Measurements from ENCODE around the gene CFAP47.

Gene CFAP47

DNA sequence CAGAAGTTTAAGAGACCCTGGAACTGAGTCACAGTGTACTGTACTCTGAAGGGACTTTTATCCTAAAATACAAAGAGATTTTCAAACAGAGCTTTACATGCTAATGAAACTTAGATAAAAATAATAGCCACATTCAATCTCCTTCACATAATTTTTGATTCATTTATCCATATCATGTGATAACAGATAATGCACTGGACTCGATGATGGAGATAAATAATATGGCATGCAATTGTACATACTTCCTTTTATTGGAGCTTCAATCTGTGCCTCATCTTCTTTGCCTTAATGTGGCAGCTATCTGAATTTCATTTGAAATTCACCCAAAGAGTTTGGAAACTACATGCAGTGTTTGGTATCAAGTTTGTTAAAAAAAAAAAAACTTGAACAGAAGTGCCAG lies 390.6 kb downstream of the CFAP47 start:
- H3K9me2 ChIP-seq (replicated peaks; ENCODE audit: low read depth, low read length) = no peaks in the 10 kb centered on the region
- H3K9me3 ChIP-seq (ENCODE audit: insufficient read depth, low read depth, low read length) = no peaks in the 10 kb centered on the region
- no peaks in the 10 kb centered on the region for H3K36me3 ChIP-seq (ENCODE audit: insufficient read depth, low read length)
- H4K20me1 ChIP-seq (ENCODE audit: insufficient read depth, low read length, poor library complexity, severe bottlenecking) = no peaks in the 10 kb centered on the region
- H3K9ac ChIP-seq (ENCODE audit: low read depth, low read length, poor library complexity, severe bottlenecking) = no peak overlapping the region
- H3K4me2 ChIP-seq (ENCODE audit: low read depth, low read length, poor library complexity, severe bottlenecking) = no peak overlapping the region
- no peak for TF ChIP-seq EZH2phosphoT487 (IDR thresholded peaks at IDR 0.05; ENCODE audit: borderline replicate concordance)
- TF ChIP-seq, protein P1, sequence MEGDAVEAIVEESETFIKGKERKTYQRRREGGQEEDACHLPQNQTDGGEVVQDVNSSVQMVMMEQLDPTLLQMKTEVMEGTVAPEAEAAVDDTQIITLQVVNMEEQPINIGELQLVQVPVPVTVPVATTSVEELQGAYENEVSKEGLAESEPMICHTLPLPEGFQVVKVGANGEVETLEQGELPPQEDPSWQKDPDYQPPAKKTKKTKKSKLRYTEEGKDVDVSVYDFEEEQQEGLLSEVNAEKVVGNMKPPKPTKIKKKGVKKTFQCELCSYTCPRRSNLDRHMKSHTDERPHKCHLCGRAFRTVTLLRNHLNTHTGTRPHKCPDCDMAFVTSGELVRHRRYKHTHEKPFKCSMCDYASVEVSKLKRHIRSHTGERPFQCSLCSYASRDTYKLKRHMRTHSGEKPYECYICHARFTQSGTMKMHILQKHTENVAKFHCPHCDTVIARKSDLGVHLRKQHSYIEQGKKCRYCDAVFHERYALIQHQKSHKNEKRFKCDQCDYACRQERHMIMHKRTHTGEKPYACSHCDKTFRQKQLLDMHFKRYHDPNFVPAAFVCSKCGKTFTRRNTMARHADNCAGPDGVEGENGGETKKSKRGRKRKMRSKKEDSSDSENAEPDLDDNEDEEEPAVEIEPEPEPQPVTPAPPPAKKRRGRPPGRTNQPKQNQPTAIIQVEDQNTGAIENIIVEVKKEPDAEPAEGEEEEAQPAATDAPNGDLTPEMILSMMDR (conservative IDR thresholded peaks at IDR 0.05; ENCODE audit: low read length) = no peak
- H3F3A ChIP-seq (ENCODE audit: low read depth) = no peaks in the 10 kb centered on the region
- no peaks in the 10 kb centered on the region for H3K27me3 ChIP-seq (ENCODE audit: insufficient read depth, low read length, poor library complexity, severe bottlenecking)
- no peaks in the 10 kb centered on the region for H3K79me2 ChIP-seq (ENCODE audit: insufficient read depth, low read length)
- H3K4me3 ChIP-seq (ENCODE audit: low read length, poor library complexity, severe bottlenecking) = no peak overlapping the region
- H3K4me1 ChIP-seq (ENCODE audit: insufficient read depth, low read length, poor library complexity, severe bottlenecking) = no peaks in the 10 kb centered on the region
- H2AFZ ChIP-seq (ENCODE audit: low read length) = no peak overlapping the region

DNA sequence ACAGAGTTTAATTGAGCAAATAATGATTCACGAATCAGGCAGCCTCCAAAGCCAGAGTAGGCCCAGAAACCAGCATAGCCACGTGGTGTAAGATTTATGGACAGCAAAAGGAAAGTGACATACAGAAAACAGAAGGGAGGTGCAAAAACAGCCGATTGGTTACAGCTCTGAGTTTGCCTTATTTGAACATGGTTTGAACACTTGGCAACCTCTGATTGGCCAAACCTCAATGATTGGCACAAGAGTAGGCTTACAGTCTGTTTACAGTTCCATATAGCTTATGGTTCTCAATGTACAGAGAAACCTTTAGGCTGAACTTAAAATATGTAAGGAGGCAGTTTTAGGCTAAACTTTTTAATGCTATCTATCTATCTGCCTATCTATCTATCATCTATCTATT lies 394.8 kb downstream of the CFAP47 start:
- Histone ChIP-seq H3K79me2 (ENCODE audit: insufficient read depth, low read length) (no peaks in the 10 kb centered on the region), H3K4me1 (ENCODE audit: insufficient read depth, low read length, poor library complexity, severe bottlenecking) (no peaks in the 10 kb centered on the region), H2AFZ (ENCODE audit: low read length) (no peak overlapping the region), H3K9me3 (ENCODE audit: insufficient read depth, low read depth, low read length) (no peaks in the 10 kb centered on the region), H3K36me3 (ENCODE audit: insufficient read depth, low read length) (no peaks in the 10 kb centered on the region), H3F3A (ENCODE audit: low read depth) (no peaks in the 10 kb centered on the region), H3K4me2 (ENCODE audit: low read depth, low read length, poor library complexity, severe bottlenecking) (no peak overlapping the region), H3K4me3 (ENCODE audit: low read length, poor library complexity, severe bottlenecking) (no peak overlapping the region), H3K9me2 (replicated peaks; ENCODE audit: low read depth, low read length) (no peaks in the 10 kb centered on the region), H3K27me3 (ENCODE audit: insufficient read depth, low read length, poor library complexity, severe bottlenecking) (no peaks in the 10 kb centered on the region), H3K9ac (ENCODE audit: low read depth, low read length, poor library complexity, severe bottlenecking) (no peak overlapping the region), H4K20me1 (ENCODE audit: insufficient read depth, low read length, poor library complexity, severe bottlenecking) (no peaks in the 10 kb centered on the region)
- TF ChIP-seq, protein P1 (conservative IDR thresholded peaks at IDR 0.05; ENCODE audit: low read length) = no peak
- no peak for TF ChIP-seq EZH2phosphoT487 (IDR thresholded peaks at IDR 0.05; ENCODE audit: borderline replicate concordance)

DNA sequence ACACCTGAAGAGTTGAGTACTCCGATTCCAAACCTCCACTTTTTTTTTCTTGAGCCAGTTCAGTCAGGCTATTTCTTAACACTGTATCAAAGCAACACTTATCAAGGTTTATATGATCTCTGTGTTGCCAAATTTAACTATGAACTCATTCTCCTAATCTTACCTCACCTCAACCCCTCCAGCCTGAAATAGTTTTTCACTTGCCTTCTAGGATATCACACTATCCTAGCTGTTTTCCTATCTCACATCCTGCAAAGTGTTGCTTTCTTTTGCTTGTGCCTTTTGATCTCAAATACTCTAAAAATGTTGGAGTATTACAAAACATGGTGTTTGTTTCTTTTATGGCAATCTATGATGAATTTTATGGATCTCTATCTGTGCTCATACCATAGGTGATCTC lies 415.0 kb downstream of the CFAP47 start:
- no peaks in the 10 kb centered on the region for H3K9me2 ChIP-seq (replicated peaks; ENCODE audit: low read depth, low read length)
- no peaks in the 10 kb centered on the region for H3K36me3 ChIP-seq (ENCODE audit: insufficient read depth, low read length)
- H3F3A ChIP-seq (ENCODE audit: low read depth) = no peaks in the 10 kb centered on the region
- no peaks in the 10 kb centered on the region for H3K9me3 ChIP-seq (ENCODE audit: insufficient read depth, low read depth, low read length)
- H3K9ac ChIP-seq (ENCODE audit: low read depth, low read length, poor library complexity, severe bottlenecking) = no peak overlapping the region
- no peak overlapping the region for H2AFZ ChIP-seq (ENCODE audit: low read length)
- H3K27me3 ChIP-seq (ENCODE audit: insufficient read depth, low read length, poor library complexity, severe bottlenecking) = no peaks in the 10 kb centered on the region
- H4K20me1 ChIP-seq (ENCODE audit: insufficient read depth, low read length, poor library complexity, severe bottlenecking) = no peaks in the 10 kb centered on the region
- H3K4me2 ChIP-seq (ENCODE audit: low read depth, low read length, poor library complexity, severe bottlenecking) = no peak overlapping the region
- no peak overlapping the region for H3K4me3 ChIP-seq (ENCODE audit: low read length, poor library complexity, severe bottlenecking)
- H3K79me2 ChIP-seq (ENCODE audit: insufficient read depth, low read length) = no peaks in the 10 kb centered on the region
- TF ChIP-seq EZH2phosphoT487 (IDR thresholded peaks at IDR 0.05; ENCODE audit: borderline replicate concordance) = no peak
- TF ChIP-seq, protein P1 (conservative IDR thresholded peaks at IDR 0.05; ENCODE audit: low read length) = no peak
- no peaks in the 10 kb centered on the region for H3K4me1 ChIP-seq (ENCODE audit: insufficient read depth, low read length, poor library complexity, severe bottlenecking)

All from Loucy (cell line).